RWPE1 (cell line): ENCODE measurements around the gene FLII.
A peak's percentile ranks its signal among the peaks of the same experiment; 100 is the strongest.

ENCODE experiments used
- CTCF ChIA-PET: fragments of 350-600 bp; sonication (Branson Sonifier 250); formaldehyde crosslinking; extraction: SDS; loops from one replicate; lab custom pipeline; 2021; lab: Yijun Ruan, JAX
- POLR2A ChIA-PET: fragments of 400-600 bp; formaldehyde crosslinking; extraction: SDS; loops from one replicate; lab custom pipeline; 2020; ENCODE audit warnings: antibody characterized with exemption; ENCODE audit not compliant: low non-redundant PET; lab: Yijun Ruan, JAX
- DNase-seq: peaks from one replicate; pipeline ENCODE4 v3.0.0; 2012; ENCODE audit warnings: low spot score
- H3K27ac ChIP-seq: fragments of 450-650 bp; 2 replicates; pipeline ENCODE4 v1.5.1; 2017
- CTCF ChIP-seq: fragments of 450-650 bp; conservative IDR thresholded peaks from 2 replicates; pipeline ENCODE4 v1.5.1; 2017; ENCODE audit warnings: low read depth, mild to moderate bottlenecking

FLII gene

DNA sequence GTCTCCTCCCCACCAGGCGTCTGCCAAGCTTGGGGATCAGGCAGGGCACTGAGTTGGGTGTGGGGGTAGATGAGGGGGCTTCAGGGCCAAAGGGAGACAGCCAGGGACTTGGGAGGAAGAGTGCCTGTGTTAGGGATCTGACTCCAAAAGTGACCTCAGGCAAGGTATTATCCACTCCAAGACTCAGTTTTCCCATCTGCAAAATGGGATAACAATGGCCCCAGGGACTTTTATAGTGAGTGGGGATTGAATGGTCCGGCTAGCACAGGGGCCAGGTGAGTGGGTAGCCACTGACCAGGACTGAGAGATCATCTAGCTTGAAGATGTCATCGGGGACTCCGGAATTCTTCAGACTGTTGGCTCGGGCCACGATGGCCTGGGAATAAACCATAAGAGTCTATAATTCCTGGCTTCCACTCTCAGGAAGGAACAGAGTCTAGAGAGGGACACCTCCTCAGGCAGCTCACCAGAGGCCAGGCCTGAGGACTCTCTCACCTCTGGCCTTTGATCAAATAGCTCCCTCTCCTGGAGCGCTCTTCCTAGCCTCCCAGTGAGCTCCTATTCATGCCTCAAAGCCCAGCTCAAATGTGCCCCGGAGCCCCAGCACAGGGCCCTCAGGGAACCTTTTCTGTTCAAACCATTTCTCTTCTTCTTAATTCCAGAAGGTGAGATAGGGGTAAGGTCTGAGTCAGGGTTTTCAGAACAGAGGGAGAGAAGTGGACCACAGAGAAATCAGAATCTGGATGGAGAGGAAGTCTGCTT is 3.5 kb downstream of the FLII start:
- DNase-seq: no peak
- CTCF ChIA-PET: interaction anchor here (0.6 to 0.8 kb wide), 4 partner anchors 9 to 377 kb away, joined by 3 read pairs; no protein-coding TSS in a partner anchor
- no peak overlapping the region for H3K27ac ChIP-seq
- POLR2A ChIA-PET: no interaction called here
- no peak for TF ChIP-seq CTCF

- no peak for DNase-seq
- ChIA-PET POLR2A (no interaction called here), CTCF (interaction anchor here (0.5 to 0.6 kb wide), 2 partner anchors 56 to 199 kb away, joined by 3 read pairs; no protein-coding TSS in a partner anchor)
- peak overlapping the region; percentile 93 for H3K27ac ChIP-seq
- no peak for TF ChIP-seq CTCF
Measured at GRCh38 chr17:18253947-18254821, 4.4 kb downstream of the FLII start.

- TF ChIP-seq CTCF: no peak
- no peak for DNase-seq
- ChIA-PET POLR2A (no interaction called here), CTCF (no interaction called here)
- H3K27ac ChIP-seq: peak overlapping the region; percentile 93
Measured at GRCh38 chr17:18253187-18253884, 5.2 kb downstream of the FLII start.

DNA sequence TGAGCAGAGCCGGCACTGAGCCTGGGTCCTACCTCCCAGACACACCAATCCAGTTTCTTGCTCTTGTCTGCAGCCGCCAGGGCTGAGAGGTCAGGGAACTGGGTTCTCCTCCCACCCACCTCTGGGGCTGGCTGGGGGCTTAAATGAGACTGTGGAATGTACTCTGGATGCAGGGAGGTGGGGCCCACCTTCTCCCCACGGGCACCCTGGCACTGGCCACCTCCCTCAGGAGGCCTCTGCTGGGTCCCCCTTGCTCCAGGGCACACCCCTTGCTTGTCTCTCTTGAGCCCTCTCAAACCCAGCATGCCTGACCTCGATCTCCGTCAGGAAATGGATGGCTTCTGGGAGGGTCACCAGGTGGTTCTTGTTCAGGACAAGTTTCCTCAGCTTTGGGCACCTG is 6.4 kb downstream of the FLII start:
- ChIA-PET POLR2A (no interaction called here), CTCF (no interaction called here)
- DNase-seq: no peak
- peak overlapping the region; percentile 93 for H3K27ac ChIP-seq
- no peak for TF ChIP-seq CTCF

GRCh38 chr17:18251204-18251603 is 7.3 kb downstream of the FLII start:
- H3K27ac ChIP-seq: peak overlapping the region; percentile 93
- no peak for TF ChIP-seq CTCF
- ChIA-PET POLR2A (no interaction called here), CTCF (no interaction called here)
- no peak for DNase-seq

- no peak for TF ChIP-seq CTCF
- ChIA-PET POLR2A (no interaction called here), CTCF (no interaction called here)
- peak overlapping the region; percentile 93 for H3K27ac ChIP-seq
- no peak for DNase-seq
Measured at GRCh38 chr17:18250708-18251107, 7.8 kb downstream of the FLII start.
